OCI-LY7 (cell line): ENCODE data around the gene PARP14.

Experiments used
- EZH2phosphoT487 ChIP-seq: fragments of 200-600 bp; sonication (generic); IDR thresholded peaks from 2 replicates; pipeline ENCODE4 v1.6.1; 2018; ENCODE audit warnings: low read depth, borderline replicate concordance, mild to moderate bottlenecking, mixed run types, antibody characterized with exemption, low read length, moderate library complexity, mixed read lengths
- TF ChIP-seq, protein P1 (sequence below): fragments of 200-600 bp; sonication (generic); conservative IDR thresholded peaks from 2 replicates; pipeline ENCODE4 v1.5.1; 2014; ENCODE audit warnings: mild to moderate bottlenecking, antibody characterized with exemption, low read length, moderate library complexity, mixed read lengths

DNA sequence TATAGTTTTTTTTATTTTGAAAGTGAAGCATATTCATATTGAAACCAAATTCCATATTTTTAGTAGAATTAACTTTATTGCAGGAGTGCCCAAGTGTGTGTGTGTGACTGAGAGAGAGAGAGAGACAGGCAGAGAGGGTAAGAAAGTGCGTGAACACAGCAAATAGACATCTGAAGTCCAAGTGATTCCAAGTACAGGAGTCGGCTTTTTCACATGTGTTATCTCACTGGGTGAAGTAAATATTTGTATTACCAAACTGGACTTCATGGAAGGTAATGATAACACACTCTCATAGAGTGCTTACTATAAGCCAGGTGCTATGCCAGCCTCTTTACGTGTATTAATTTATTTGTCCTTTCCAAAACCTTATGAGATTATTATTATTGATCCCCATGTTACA lies 12.0 kb downstream of the PARP14 start:
- TF ChIP-seq, protein P1, sequence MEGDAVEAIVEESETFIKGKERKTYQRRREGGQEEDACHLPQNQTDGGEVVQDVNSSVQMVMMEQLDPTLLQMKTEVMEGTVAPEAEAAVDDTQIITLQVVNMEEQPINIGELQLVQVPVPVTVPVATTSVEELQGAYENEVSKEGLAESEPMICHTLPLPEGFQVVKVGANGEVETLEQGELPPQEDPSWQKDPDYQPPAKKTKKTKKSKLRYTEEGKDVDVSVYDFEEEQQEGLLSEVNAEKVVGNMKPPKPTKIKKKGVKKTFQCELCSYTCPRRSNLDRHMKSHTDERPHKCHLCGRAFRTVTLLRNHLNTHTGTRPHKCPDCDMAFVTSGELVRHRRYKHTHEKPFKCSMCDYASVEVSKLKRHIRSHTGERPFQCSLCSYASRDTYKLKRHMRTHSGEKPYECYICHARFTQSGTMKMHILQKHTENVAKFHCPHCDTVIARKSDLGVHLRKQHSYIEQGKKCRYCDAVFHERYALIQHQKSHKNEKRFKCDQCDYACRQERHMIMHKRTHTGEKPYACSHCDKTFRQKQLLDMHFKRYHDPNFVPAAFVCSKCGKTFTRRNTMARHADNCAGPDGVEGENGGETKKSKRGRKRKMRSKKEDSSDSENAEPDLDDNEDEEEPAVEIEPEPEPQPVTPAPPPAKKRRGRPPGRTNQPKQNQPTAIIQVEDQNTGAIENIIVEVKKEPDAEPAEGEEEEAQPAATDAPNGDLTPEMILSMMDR, result no peak
- TF ChIP-seq EZH2phosphoT487, result no peak
